Activated CD8-positive, alpha-beta memory T cell treated with anti-CD3 and anti-CD28 coated beads for 48 hours (primary cell): ENCODE measurements around the gene ANXA2.
"Not testable (repeated sequence)": the region's sequence is repeated elsewhere in the genome, so short reads cannot be mapped to it uniquely, and the experiment has no call there.

Experiments used
- DNase-seq, 3 experiments: peaks; one replicate each; pipeline ENCODE4 v3.0.0-alpha.2; 2020; ENCODE audit warnings: low read depth in 2 of 3, low spot score in 2 of 3

Gene ANXA2

GRCh38 chr15:60346653-60347052 is 51.1 kb downstream of the ANXA2 start:
- no peak for DNase-seq

- DNase-seq, result no peak
Measured at GRCh38 chr15:60346077-60346476, 51.7 kb downstream of the ANXA2 start.

DNA sequence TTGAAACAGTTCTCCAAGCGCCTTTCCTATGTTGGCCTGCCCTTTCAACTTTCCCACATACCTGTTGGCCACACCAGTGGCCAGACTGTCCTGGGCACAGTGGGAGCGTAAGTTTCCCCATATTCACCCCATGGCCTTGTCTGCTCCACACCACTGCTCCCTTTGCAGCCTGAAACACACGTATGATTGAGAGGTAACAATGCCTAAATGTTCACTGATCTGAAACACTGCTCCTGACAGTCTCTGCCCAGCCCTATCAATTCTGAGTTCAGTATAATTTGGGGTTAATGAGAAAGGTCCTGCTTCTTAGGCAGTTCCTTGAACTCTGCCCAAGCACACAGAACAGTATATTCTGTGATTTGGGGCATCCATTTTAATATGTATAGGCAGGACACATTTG is 52.2 kb downstream of the ANXA2 start:
- no peak for DNase-seq

DNA sequence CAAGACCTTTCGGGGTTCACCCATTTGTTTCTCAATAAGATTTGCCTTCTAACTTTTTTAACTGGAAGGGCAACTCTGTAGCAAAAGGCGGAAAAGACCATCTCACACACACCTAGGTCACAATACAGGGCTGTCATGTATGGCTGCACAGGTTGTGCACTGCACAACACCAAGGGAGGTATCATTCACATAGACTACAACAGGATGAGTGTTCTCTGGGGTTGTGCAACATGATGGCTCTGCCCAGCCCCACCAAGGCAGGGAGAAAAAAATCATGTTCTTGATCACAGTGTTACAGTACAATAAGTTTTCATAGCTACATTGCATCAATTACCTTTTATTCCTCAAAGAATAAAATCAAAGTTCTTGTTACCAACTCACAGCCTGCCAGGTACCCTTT is 52.8 kb downstream of the ANXA2 start:
- no peak for DNase-seq

- no peak for DNase-seq
Measured at GRCh38 chr15:60344461-60344860, 53.3 kb downstream of the ANXA2 start.

DNA sequence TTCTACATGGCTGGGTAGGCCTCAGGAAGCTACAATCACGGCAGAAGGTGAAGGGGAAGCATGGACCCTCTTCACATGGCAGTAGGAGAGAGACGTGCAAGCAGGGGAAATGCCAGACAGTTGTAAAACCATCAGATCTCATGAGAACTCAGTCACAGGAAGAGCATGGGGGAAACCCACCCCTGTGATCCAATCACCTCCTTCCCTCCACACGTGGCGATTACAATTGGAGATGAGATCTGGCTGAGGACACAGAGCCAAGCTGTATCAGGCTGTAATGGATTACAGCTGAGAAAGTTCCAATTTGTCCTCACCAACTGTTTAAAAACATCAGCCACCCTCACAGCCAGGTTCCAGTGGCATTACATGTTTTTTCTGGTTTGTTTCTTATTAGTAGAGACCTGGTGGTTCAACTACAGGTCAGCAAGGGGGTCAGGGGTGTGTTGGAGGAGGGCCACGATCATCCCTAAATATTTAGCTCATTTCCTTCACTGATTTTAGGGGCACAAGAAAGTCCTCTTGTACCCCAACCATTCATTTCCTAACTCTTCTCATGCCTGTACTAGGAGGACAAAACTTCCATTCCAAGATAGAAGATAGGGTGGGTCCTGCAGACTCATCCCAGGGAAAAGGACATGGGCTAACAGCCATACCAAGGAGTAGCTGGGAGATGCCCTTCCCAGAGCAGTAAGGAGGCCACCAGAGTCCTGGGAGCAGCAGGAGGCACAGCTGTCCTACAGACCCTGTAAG is 54.4 kb downstream of the ANXA2 start:
- DNase-seq, result no peak

DNA sequence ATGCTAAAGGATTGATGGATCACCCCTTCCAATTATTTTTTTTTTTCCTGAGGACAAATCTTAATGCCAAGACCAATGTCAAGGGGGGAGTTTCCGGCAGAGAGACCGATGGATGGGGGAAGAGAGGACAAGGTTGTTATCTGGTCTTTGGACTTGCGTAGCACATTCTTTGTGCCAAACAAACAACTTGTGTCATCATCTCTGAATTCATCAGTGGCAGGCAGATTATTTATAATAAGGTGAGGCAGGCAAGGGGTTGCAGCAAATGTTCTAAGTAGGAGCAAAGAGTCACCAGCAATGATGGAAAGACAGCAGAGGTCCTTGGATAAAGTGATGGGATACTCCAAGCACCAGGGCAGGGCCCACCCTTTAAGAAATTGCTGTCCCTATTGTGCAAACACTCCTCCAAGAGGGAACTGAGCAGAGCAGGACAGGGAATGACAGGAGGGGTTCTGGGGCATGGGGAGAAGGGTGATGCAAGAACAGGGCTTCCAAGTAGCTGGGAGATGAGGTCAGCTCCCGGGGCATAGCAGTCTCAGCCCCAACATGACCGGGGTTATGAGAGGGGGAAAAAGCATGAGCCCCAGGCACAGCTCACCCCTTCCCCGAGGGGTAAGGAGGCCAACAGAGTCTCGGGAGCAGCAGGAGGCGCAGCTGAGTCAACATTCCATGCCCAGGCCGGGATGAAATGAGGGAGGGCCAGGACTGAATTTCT is 57.4 kb downstream of the ANXA2 start:
- DNase-seq, result no peak

GRCh38 chr15:60339236-60339635 is 58.5 kb downstream of the ANXA2 start:
- DNase-seq, result no peak

DNA sequence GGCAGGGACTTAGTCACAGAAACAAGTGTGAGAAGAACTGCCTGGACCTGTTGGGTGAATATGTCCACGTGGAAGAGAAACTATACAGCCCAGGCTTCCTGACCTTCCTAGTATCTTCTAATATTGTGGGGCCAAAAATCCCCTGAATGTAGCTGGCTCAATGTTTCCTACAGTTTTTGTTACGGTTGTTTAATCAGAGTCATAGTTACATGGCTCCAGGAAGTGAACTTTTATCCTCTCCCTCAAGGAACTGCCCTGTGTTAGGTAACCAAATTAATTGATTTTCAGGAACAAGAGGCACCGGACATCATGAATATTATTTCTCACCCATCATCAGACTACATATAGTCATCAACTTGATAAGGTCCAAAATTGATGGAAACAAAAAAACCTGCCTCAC is 59.0 kb downstream of the ANXA2 start:
- DNase-seq, result no peak

DNA sequence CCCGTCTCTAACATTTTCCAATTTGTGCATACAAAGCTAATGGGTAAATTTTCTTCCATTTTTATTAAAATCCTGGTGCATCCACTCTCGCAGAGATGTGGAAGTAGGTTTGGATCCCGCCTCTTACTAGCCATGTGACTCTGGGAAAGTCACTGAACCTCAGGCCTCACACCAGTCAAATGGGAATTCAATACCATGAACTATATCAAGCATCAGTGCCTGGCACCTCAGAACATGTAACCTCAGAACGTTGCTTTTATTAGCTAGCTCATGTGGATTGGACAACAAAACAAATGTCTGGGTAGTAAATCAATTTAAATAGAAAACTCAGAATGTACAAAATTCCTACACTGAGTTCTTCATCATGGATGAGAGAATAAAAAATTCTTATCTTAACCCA is 60.7 kb downstream of the ANXA2 start:
- DNase-seq, result no peak

DNA sequence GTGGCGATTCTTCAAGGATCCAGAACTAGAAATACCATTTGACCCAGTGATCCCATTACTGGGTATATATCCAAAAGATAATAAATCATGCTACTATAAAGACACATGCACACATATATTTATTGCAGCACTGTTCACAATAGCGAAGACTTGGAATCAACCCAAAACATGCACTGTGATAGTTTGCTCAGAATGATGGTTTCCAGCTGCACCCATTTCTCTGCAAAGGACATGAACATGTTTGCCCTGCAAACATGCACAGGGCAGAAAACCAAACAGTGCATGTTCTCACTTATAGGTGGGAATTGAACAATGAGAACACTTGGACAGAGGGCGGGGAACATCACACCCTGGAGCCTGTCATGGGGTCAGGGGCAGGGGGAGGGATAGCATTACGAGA is 62.5 kb downstream of the ANXA2 start:
- DNase-seq, result not testable (repeated sequence)

GRCh38 chr15:60328852-60329443 is 68.8 kb downstream of the ANXA2 start:
- no peak for DNase-seq

DNA sequence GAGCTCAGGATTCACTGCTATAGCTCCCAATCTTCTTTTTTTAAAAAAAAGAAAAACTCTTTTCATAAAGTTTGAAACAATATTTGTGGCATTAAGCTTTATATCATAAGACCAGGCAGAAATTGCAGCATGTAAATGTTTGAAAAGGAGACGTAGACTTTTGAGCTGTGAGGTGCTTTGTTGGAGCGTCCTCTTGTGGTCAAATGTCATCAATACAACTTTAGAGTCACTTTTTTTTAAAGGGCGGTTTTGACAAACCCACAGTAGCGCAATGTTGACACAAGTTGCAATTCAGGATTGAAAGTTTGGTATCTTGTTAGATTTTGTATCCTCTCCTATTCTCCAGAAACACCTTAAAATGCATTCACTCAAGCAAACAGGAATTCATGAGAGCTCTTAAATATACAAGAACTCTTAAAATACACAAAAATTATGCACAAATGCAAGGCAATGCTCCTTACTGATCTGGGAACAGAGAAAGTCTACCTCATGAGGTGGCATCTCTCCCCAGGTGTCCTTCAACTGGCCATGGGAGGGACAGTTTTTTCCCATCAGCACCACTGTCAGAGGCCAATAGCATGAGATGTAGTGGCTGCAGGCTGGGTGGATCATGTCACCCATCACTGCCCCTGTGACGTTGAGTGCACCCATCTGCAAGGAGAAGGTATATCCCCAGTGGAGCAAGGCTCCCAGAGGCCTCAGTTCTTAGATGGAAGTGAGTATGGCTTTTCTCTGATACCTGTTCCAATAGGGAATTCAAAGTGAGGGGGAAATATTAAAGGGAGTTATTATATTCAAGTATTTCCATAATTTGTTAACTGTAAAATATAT is 70.7 kb downstream of the ANXA2 start:
- DNase-seq, result peak in 1 of 3 experiments; percentile 4

DNA sequence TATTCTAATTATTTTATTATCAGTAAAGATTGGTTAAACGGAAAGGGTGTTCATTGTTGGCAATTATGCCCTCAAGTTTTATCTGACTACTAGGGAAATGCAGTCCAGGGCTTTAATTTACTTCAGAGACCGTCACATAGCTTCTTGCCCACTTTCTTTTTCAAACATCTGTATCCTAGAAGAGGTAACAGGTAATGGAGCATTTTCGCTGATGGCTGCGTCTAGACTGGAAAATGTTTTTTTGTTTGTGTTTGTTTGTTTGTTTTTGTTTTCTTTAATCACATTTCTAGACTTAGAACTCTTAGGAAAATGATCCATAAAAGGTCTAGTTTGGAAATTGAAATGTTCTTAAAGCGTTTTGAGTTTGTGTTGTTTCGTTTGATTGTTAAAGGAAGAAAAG is 71.4 kb downstream of the ANXA2 start:
- no peak for DNase-seq

GRCh38 chr15:60325905-60326304 is 71.9 kb downstream of the ANXA2 start:
- DNase-seq, result no peak

DNA sequence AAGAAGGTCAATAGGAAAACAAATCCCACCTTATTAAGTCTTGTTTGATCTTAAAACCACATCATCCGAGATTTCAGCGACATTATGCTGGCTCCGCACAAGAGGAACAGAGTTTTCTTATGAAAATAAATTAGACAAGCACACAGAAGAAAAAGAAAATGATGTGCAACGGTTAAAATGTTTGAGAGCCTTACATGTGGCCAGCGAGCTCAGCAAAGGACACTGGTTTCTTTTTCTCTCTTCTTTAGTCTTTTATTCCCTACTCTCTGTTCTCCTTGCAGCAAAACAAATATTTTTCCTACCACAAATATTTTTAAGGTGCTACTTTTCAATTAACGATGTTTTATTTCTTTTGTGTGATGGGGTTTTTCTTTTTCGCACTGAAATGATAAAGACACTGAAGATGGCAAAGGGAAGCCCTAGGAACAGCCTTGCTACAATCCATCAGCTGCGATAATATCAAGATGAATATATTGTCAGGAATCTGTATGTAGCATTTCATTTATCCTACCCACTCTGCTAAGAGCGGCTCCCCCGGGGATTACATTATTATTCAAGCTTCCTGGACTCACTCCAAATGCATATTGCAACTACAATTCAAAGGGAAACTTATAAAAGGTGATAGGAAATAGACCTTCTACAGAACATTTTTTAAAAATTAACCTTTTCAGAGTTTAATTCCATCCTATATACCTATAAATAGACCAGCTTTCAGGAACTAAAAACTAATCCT is 72.9 kb downstream of the ANXA2 start:
- no peak for DNase-seq

DNA sequence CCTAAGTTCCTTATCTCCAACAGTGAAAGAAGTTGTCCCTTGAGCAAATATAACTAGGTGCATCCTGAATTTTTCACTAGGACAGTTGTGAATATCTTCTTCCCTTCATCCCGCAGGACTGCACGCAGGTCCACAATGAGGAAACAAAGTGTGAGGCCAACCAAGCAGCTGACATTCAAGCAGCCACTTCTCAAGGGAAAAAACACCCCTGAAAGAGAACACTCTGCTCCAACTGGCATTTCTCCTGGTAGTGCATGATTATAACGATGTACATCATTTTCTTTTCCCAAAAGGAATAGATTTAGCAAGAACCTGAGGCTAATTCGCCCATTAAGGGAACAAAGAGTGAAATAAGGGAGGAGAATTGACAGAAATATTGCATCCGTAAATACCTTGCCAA is 74.5 kb downstream of the ANXA2 start:
- DNase-seq, result no peak

DNA sequence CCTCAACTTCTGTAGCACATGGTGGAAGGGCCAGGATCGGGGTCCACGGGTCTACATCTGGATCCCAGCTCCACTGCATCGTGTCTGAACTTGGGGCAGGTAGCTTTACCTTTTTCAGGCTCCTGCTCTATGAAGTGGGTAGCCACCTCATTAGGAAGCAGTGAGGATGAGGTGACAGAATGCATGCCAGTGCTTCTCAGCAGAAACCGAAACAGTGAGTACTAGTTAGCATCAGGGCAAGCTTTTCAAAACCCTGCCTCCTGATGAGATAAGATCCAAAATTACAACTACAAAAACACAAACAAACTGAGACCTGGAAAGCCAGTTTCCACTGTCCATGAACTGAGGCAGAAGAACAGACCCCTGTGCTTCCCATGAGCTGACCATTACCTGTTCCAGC is 77.4 kb downstream of the ANXA2 start:
- no peak for DNase-seq

GRCh38 chr15:60318216-60318867 is 79.4 kb downstream of the ANXA2 start:
- no peak for DNase-seq

DNA sequence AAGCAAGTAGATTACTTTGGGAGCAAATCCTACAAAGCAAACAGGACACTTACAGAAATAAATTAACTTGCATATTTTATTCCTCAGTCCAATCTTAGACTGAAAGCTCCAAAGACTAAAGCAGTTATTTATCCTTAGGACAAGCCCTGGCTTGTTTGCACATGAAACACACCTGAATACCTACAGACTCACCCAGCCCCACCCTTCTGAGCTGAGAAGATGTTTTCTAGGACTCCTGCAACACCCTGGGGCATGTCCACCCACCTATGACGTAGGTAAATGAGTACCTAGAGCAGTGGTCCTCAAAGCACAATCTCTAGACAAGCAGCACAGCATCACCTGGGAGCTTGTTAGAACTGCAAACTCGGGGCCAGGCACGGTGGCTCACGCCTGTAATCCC is 80.8 kb downstream of the ANXA2 start:
- no peak for DNase-seq
